ENCODE results near the gene GDI1.

DNA sequence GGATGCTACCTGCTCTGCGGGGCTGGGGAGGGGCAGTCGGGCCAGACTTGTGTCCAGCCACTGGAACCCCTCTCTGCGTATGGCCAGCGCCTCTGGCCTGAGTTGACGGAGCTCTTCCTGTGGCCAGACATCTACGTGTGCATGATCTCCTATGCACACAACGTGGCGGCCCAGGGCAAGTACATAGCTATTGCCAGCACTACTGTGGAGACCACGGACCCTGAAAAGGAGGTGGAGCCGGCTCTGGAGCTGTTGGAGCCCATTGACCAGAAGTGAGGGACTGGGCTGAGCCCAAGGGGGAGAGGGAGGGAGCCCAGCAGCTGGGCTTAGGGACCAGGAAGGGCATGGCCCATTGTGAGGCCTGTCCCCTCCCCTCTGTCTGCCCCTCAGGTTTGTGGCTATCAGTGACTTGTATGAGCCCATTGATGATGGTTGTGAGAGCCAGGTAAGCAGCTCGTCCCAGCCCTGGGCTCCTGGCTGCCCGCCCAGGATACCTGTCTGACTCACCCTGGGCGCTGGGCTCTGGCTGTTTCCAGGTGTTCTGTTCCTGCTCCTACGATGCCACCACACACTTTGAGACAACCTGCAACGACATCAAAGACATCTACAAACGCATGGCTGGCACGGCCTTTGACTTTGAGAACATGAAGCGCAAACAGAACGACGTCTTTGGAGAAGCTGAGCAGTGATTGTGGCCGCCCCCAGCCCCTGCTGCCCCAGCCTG lies 5.2 kb downstream of the GDI1 start:
- TF ChIP-seq, protein P1, sequence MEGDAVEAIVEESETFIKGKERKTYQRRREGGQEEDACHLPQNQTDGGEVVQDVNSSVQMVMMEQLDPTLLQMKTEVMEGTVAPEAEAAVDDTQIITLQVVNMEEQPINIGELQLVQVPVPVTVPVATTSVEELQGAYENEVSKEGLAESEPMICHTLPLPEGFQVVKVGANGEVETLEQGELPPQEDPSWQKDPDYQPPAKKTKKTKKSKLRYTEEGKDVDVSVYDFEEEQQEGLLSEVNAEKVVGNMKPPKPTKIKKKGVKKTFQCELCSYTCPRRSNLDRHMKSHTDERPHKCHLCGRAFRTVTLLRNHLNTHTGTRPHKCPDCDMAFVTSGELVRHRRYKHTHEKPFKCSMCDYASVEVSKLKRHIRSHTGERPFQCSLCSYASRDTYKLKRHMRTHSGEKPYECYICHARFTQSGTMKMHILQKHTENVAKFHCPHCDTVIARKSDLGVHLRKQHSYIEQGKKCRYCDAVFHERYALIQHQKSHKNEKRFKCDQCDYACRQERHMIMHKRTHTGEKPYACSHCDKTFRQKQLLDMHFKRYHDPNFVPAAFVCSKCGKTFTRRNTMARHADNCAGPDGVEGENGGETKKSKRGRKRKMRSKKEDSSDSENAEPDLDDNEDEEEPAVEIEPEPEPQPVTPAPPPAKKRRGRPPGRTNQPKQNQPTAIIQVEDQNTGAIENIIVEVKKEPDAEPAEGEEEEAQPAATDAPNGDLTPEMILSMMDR (IDR thresholded peaks at IDR 0.05): no peak
- TF ChIP-seq POLR2A (IDR thresholded peaks at IDR 0.05): no peak
- TF ChIP-seq POLR2AphosphoS5 (IDR thresholded peaks at IDR 0.05): no peak

Data from breast epithelium (tissue), 3 donors.